Measurements from ENCODE around the gene EMC8.

EMC8 gene

DNA sequence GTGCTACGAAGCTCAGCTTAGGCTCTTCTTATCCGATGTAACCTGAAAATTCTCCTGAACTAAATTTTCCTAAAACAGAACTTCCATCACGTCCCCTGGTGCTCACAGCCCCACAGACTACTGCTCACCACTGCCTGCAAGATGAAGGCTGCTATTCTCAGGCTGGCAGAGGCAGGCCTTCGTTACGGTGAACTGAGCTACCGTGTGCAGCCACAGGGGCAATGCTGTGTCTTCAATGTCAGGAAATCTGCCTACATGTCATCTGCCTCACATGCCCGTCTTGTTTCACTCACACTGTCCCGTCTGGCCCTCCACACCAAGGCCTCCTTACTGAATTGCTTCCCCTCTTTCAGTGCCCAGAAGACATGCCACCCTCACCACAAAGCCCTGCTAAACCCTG is 15.9 kb downstream of the EMC8 start:
- no peak for DNase-seq (ENCODE audit: low read depth)

- no peak for DNase-seq (ENCODE audit: low read depth)
These were observed 16.9 kb downstream of the EMC8 start for GRCh38 chr16:85782451-85782850.

DNA sequence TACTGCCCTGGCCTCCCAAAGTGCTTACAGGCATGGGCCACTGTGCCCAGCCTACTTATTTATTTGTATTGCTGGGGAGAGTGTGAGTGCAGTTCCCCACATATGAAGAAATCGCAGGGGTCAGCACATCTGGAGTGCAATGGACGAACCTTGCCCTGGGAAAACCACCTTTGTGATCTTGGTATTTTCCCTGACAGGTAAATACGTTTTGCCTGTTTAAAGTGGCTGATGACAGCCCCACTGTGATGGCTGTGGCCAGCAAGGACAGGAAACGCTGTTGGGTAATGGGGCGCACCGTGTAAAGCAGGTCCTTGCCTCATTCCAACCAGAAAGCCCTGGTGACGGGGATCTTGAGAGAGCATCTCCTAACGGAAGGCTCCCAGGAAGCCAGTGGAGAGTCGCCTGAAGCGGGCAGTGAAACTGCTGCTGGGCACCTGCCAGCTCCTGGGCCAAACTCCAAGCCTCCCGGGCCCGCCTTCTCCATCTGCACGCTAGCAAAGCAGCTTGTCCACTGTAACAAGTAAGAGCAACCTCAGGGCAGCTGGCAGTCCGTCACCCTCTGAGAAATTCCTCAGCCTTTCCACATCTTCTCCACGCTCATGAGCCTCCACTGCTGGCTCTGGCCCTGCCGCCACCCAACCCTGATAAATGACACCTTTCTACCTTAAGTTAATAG is 17.5 kb downstream of the EMC8 start:
- no peak for DNase-seq (ENCODE audit: low read depth)

- no peak for DNase-seq (ENCODE audit: low read depth)
These were observed 18.2 kb downstream of the EMC8 start for GRCh38 chr16:85781156-85781555.

DNA sequence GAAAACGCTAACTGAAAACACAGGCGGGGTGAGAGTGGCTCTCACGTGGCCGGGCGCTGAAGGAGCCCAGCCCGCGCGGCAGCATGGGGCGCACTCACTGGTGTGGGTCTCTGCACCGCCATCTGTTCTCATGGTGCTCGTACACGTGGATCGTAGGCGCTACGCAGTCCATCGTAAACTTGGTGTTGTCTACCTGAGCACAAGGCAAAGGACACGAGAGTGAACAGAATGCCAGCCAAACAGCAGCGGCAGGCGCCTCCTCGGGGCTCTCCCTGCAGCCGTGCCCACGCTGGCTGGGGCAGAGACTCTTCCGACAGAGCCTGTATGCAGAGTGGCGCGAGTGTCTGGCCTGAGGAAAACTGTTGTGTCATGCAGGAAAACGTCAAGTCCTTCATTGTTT is 19.1 kb downstream of the EMC8 start:
- no peak for DNase-seq (ENCODE audit: low read depth)

DNA sequence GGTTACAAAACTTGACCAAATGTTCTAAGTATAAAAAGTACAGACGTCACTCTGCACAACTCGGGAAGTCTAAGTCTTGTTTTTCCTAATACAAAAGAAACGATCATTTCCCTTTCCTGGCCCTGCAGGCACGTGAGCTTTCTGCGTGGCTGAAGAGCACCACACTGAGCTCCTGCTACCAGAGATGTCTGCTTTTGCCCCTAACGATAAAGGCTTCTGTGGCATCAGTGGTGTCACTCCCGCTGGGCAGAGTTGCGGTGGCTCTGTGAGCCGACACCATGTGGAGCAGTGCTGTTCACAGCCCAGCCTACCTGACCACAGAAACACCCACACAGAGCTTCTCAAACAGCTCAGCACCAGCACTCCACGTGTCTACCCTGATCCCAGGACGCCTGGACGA is 20.5 kb downstream of the EMC8 start:
- no peak for DNase-seq (ENCODE audit: low read depth)

GRCh38 chr16:85777583-85778310 is 21.6 kb downstream of the EMC8 start:
- DNase-seq (ENCODE audit: low read depth): no peak

DNA sequence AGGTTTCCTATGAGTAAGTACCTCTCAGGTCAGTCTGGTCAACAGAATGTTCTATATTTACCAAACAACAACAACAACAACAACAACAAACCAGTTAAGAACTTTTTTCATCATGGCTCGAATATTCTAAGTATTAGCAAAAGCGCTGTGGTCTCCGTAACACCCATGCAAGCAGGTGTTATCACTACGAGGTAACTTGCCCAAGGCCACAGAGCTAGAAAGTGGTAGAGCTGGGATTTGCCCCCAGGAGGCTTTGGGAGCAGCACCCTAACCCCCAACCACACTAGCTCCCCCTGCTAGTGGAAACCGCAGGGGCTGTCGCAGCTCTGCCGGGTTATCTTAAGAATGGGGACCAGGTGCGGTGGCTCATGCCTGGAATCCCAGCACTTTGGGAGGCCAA is 24.5 kb downstream of the EMC8 start:
- no peak for DNase-seq (ENCODE audit: low read depth)

GRCh38 chr16:85774136-85774535 is 25.2 kb downstream of the EMC8 start:
- no peak for DNase-seq (ENCODE audit: low read depth)

- DNase-seq (ENCODE audit: low read depth): no peak
These were observed 26.3 kb downstream of the EMC8 start for GRCh38 chr16:85773044-85773443.

DNA sequence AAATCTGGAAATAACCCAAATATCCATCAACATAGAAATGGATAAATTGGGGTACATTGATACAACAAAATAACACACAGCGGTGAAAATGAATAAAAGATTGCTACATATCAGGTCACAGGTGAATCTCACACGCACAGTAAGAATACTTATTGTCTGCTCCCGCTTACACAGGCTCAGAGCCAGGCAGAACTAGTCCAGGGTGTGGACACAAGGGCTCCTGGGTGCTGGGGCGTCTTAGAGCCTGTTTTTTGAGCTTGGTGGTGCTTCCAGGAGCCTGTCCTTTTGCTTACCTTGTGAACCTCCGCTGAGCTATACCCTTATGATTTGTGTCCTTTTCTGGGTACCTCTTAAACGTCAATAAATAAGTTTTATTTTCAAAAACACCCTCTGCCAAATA is 28.6 kb downstream of the EMC8 start:
- DNase-seq (ENCODE audit: low read depth): no peak

GRCh38 chr16:85768199-85768598 is 31.1 kb downstream of the EMC8 start:
- no peak for DNase-seq (ENCODE audit: low read depth)

- DNase-seq (ENCODE audit: low read depth): no peak
These were observed 31.8 kb downstream of the EMC8 start for GRCh38 chr16:85767531-85767930.

GRCh38 chr16:85765767-85766166 is 33.6 kb downstream of the EMC8 start:
- DNase-seq (ENCODE audit: low read depth): no peak

GRCh38 chr16:85765211-85765610 is 34.1 kb downstream of the EMC8 start:
- DNase-seq (ENCODE audit: low read depth): no peak

GRCh38 chr16:85763616-85764015 is 35.7 kb downstream of the EMC8 start:
- DNase-seq (ENCODE audit: low read depth): no peak

- DNase-seq (ENCODE audit: low read depth): no peak
These were observed 36.4 kb downstream of the EMC8 start for GRCh38 chr16:85762970-85763369.

DNA sequence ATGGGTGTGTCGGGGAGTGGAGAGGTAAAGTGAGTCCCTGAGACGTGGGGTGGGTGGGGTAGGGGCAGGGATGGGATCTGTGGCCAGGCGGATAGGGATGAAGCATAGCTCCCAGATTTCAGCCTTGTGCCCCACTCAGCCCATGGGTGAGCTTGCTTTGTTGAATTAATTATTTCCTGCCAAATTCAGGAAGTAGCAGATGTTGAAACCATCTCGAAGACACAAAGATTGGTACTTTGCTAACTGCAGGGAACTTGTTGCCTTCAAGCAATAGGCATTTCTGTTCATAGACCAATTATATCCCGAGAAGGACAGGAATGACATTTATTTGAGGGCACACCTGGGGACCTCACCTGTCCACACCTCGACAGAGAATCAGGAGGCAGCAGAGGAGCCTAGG is 37.5 kb downstream of the EMC8 start:
- no peak for DNase-seq (ENCODE audit: low read depth)

DNA sequence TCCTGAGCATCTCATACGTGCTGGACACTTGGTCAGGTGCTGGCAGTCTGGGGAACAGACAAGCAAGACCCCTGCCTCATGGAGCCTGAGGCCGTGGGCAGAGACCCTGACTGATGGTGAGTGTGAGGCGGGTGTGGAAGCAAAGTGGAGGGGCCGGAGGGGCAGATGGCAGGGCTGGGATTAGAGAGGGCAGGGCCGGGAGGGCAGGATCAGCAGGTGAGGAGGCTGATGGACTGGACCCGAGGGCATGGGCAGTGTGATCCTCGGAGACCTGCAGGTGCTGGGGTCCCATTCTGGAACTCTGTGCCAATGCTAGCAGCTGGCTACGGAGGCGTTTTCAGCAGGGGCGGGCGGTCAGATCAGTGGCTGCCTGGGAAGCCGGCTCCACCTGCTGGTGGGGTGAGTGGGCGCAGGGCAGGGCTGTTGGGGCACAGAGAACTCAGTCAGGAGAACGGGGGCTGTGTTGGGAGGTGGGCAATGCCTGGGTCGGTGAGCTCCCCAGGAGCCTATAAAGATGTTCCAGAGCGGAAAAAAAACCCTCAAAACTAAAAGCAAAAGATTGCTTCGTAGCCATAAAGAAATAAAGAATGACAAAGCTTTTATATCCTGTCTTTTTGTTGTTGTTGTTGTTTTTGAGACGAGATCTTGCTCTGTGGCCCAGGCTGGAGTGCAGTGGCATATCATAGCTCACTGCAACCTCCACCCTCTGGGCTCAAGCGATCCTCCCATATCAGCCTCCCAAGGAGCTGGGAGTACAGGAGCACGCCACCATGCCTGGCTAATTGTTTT is 39.5 kb downstream of the EMC8 start:
- DNase-seq (ENCODE audit: low read depth): no peak

GRCh38 chr16:85759136-85759535 is 40.2 kb downstream of the EMC8 start:
- no peak for DNase-seq (ENCODE audit: low read depth)

GRCh38 chr16:85757341-85757822 is 42.0 kb downstream of the EMC8 start:
- no peak for DNase-seq (ENCODE audit: low read depth)

DNA sequence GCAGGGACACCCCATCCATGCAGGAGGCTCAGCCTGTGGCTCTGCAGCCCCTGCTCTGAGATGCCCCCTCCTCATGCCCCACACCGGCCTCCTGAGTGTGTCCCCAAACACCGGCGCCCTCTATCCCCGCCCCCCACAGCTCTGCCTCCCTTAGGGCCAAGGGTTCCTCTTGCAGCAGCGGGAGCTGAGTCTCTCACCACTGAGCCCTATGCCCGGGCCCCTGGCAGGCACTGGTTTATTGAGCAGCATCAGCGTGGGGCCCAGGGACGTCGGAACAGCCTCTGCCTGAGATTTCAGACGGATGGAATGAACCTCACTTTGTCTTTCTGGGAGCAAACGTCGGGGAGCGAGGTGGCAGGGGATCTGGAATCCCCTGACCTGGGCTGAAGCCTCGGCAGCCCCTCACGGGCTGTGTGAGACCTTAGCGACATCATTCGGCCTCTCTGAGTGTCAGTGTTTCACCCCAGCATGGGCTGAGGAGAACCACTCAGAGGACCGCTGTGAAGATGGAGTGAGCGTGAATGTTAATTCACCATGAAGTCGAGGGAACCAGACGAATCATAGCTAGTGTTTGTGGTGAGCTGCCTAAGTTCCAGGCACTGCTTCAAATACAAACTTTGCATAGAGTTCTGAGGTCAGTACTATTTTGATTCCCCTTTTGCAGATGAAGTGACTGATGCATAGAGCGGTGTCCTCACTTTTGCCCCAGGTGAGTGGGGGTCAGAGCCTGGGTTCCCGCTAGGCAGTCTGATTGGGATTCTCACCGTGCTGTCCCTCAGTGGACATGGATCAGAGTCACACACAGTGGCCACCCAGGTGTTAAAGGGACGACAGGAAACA is 43.2 kb downstream of the EMC8 start:
- DNase-seq (ENCODE audit: low read depth): no peak
